HG02938 (cell line): Measurements from ENCODE around the gene PLGLB2.
A peak's percentile ranks its signal among the peaks of the same experiment; 100 is the strongest.
"Not testable (repeated sequence)": the region's sequence is repeated elsewhere in the genome, so short reads cannot be mapped to it uniquely, and the experiment has no call there.

Source experiments
- ATAC-seq: cut with Tn5 transposase; IDR thresholded peaks from one replicate; pipeline ENCODE4 v1.9.1; 2021; ENCODE audit warnings: mild to moderate bottlenecking, moderate library complexity; ENCODE audit not compliant: unreplicated experiment

Gene PLGLB2

GRCh38 chr2:87747791-87748190 is at the start of gene PLGLB2:
PLGLB2 (plus strand) TSS chr2:87748087; CDS start chr2:87748154, 67 bp downstream.
- not testable (repeated sequence) for ATAC-seq

GRCh38 chr2:87704572-87705323 is 43.1 kb upstream of the PLGLB2 start:
- not testable (repeated sequence) for ATAC-seq

GRCh38 chr2:87708368-87708767 is 39.5 kb upstream of the PLGLB2 start:
- peak; percentile 81 for ATAC-seq

GRCh38 chr2:87727940-87728599 is 19.8 kb upstream of the PLGLB2 start:
- ATAC-seq: not testable (repeated sequence)

GRCh38 chr2:87740928-87741327 is 7.0 kb upstream of the PLGLB2 start:
- ATAC-seq: not testable (repeated sequence)

- not testable (repeated sequence) for ATAC-seq
These were observed 5.3 kb upstream of the PLGLB2 start for GRCh38 chr2:87742393-87743108.

- ATAC-seq: not testable (repeated sequence)
These were observed 4.2 kb upstream of the PLGLB2 start for GRCh38 chr2:87743638-87744037.

GRCh38 chr2:87745353-87745951 is 2.4 kb upstream of the PLGLB2 start:
- not testable (repeated sequence) for ATAC-seq

- ATAC-seq: not testable (repeated sequence)
These were observed 637 bp downstream of the PLGLB2 start for GRCh38 chr2:87748524-87748923.

- not testable (repeated sequence) for ATAC-seq
These were observed 2.7 kb downstream of the PLGLB2 start for GRCh38 chr2:87750560-87750959.

- ATAC-seq: not testable (repeated sequence)
These were observed 6.9 kb downstream of the PLGLB2 start for GRCh38 chr2:87754759-87755158.
